HG03066 (cell line): ENCODE measurements around the gene RPL27.

ENCODE experiments used
- ATAC-seq: cut with Tn5 transposase; IDR thresholded peaks from one replicate; pipeline ENCODE4 v1.9.1; 2021; ENCODE audit warnings: low read depth; ENCODE audit not compliant: unreplicated experiment

RPL27 gene

GRCh38 chr17:43020030-43020621 lies 21.9 kb downstream of the RPL27 start:
- ATAC-seq = no peak

- no peak for ATAC-seq
Measured at GRCh38 chr17:43020789-43021740, 22.8 kb downstream of the RPL27 start.

GRCh38 chr17:43021741-43022512 lies 23.7 kb downstream of the RPL27 start, which contains the start of gene VAT1:
Gene VAT1, minus strand, starts transcription at chr17:43022385. Its CDS starts 63 bp downstream, at chr17:43022322.
- ATAC-seq = no peak

- no peak for ATAC-seq
Measured at GRCh38 chr17:43024407-43025289, 26.4 kb downstream of the RPL27 start, which contains the start of gene RND2. Gene RND2, plus strand, starts transcription at chr17:43025231. Its CDS starts 117 bp downstream, at chr17:43025348.

- ATAC-seq = no peak
Measured at GRCh38 chr17:43025290-43025657, 27.1 kb downstream of the RPL27 start.

- ATAC-seq = no peak
Measured at GRCh38 chr17:43025766-43026537, 27.7 kb downstream of the RPL27 start.

- ATAC-seq = no peak
Measured at GRCh38 chr17:43026595-43026994, 28.4 kb downstream of the RPL27 start.

- no peak for ATAC-seq
Measured at GRCh38 chr17:43027091-43028032, 29.1 kb downstream of the RPL27 start.

GRCh38 chr17:43028221-43028861 lies 30.1 kb downstream of the RPL27 start:
- ATAC-seq = no peak

- ATAC-seq = no peak
Measured at GRCh38 chr17:43030137-43030767, 32.0 kb downstream of the RPL27 start.

- ATAC-seq = no peak
Measured at GRCh38 chr17:43031666-43032065, 33.4 kb downstream of the RPL27 start.

- no peak for ATAC-seq
Measured at GRCh38 chr17:43033948-43034881, 36.0 kb downstream of the RPL27 start.

GRCh38 chr17:43034894-43035293 lies 36.7 kb downstream of the RPL27 start:
- no peak for ATAC-seq

GRCh38 chr17:43039646-43040045 lies 41.4 kb downstream of the RPL27 start:
- ATAC-seq = no peak

GRCh38 chr17:43040655-43041054 lies 42.4 kb downstream of the RPL27 start:
- no peak for ATAC-seq

GRCh38 chr17:43042025-43042628 lies 43.9 kb downstream of the RPL27 start:
- no peak for ATAC-seq
